Lower leg skin (tissue), 3 donors: ENCODE measurements around the gene EP300.
"Not testable (repeated sequence)": the region's sequence is repeated elsewhere in the genome, so short reads cannot be mapped to it uniquely, and the experiment has no call there.

Source experiments
- POLR2A ChIP-seq, 2 donors: fragments of 450-650 bp; IDR thresholded peaks; one replicate each; pipeline ENCODE4 v1.6.1; 2016 to 2017; ENCODE audit warnings: antibody characterized with exemption in 2 of 2, mild to moderate bottlenecking in 1 of 2, moderate library complexity in 1 of 2
- TF ChIP-seq, protein P1 (sequence below), 3 donors: fragments of 450-650 bp; IDR thresholded peaks; one replicate each; pipeline ENCODE4 v1.5.1; 2016; ENCODE audit warnings: antibody characterized with exemption in 3 of 3, mild to moderate bottlenecking in 3 of 3, moderate library complexity in 2 of 3

DNA sequence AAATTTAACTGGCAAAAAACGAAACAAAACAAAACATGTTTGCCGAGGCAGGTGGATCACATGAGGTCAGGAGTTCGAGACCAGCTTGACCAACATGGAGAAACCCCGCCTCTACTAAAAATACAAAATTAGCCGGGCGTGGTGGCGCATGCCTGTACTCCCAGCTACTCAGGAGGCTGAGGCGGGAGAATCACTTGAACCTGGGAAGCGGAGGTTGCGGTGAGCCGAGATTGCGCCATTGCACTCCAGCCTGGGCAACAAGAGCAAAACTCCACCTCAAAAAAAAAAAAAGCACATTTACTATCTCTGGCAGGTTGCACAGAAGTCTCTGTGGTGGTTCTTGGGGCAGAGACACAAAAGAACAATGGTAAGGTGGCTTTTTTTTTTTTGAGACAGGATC lies 46.8 kb upstream of the EP300 start:
- TF ChIP-seq, protein P1, sequence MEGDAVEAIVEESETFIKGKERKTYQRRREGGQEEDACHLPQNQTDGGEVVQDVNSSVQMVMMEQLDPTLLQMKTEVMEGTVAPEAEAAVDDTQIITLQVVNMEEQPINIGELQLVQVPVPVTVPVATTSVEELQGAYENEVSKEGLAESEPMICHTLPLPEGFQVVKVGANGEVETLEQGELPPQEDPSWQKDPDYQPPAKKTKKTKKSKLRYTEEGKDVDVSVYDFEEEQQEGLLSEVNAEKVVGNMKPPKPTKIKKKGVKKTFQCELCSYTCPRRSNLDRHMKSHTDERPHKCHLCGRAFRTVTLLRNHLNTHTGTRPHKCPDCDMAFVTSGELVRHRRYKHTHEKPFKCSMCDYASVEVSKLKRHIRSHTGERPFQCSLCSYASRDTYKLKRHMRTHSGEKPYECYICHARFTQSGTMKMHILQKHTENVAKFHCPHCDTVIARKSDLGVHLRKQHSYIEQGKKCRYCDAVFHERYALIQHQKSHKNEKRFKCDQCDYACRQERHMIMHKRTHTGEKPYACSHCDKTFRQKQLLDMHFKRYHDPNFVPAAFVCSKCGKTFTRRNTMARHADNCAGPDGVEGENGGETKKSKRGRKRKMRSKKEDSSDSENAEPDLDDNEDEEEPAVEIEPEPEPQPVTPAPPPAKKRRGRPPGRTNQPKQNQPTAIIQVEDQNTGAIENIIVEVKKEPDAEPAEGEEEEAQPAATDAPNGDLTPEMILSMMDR (IDR thresholded peaks at IDR 0.05) = not testable (repeated sequence)
- not testable (repeated sequence) for TF ChIP-seq POLR2A (IDR thresholded peaks at IDR 0.05)
